HG03442 (cell line): ENCODE results near the gene DMRTA1.
"Not testable (repeated sequence)": the region's sequence is repeated elsewhere in the genome, so short reads cannot be mapped to it uniquely, and the experiment has no call there.

Experiments used
- ATAC-seq: cut with Tn5 transposase; IDR thresholded peaks from one replicate; pipeline ENCODE4 v1.9.1; 2021; ENCODE audit warnings: mild to moderate bottlenecking, moderate library complexity; ENCODE audit not compliant: unreplicated experiment

Gene DMRTA1, protein sequence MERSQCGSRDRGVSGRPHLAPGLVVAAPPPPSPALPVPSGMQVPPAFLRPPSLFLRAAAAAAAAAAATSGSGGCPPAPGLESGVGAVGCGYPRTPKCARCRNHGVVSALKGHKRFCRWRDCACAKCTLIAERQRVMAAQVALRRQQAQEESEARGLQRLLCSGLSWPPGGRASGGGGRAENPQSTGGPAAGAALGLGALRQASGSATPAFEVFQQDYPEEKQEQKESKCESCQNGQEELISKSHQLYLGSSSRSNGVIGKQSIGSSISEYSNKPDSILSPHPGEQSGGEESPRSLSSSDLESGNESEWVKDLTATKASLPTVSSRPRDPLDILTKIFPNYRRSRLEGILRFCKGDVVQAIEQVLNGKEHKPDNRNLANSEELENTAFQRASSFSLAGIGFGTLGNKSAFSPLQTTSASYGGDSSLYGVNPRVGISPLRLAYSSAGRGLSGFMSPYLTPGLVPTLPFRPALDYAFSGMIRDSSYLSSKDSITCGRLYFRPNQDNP

DNA sequence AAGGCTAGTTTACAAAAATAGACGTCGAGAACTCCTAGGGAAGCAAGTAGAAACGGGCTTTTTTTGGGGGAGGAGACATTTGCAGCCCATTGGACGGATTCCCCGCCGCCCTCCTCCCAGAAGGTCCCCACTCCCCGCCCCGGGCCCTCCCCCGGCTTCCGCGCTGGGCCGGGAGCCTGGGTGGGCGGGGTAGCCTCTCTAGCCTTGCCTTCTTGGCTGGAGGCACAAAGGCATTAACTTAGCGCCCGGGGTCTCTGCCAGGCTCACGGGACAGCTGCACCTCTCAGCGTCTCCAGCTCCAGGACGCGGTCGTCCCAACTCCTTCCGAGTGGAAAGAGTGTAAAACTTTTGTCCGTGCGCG, at the start of gene DMRTA1:
Gene DMRTA1, plus strand, starts transcription at position 236 of the 361 bp plus-strand sequence. CDS start 242 bp downstream, outside the sequence.
- ATAC-seq = peak; percentile 18

DNA sequence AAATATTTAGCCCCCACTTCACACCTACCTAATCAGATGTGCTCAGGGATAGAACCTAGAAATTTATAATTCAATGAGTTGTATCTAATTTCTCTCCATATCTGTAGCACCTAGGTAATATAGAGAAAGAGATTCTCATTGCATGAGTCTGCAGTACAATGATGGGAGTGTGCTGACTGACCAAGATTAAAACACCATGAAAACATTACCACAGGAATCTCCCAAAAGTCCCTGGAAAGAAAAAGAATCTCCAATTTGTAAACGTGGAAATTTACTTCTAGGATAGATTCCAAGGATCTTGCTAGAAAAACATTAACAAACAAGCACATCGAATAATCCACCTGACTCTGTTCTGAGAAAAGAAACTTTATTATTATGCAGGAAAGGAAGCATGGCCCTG, 45.0 kb upstream of the DMRTA1 start:
- no peak for ATAC-seq

DNA sequence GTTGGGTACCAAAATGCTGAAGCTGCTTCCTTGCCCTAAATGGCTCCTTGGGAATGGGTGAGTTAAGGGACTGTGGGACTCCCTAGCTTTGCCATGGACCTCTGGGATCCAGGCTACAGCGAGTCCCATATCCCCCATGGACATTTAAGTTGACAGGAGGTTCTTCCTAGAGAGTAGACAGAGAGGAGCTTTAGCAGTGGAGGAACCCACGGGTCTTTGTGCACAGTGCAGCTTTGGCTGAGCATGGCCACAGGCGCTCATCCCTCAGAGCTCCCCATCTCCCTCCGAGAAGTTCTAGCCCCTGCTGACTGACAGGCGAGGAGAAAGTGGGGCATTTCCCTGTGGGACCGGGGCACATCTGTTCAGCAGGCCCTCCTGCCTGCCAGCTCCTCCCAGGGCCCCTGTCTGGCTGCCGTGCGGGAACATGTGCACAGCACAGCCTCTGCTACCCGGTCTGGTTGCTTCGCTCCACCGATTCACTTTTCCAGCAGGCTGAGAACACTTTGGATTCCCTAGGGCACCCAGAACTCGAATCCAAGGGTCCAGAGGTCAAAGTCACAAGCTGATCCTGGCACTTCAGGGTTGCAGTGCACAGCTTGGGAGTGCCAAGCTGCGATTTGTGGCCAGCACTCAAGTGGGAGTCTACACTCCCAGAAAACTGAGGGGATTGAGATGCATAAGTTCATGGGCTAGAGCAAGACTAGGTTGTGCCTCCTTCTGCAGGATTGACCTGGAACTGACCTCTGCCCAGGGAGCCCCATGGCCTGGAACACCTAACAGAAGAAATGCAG, 40.6 kb upstream of the DMRTA1 start:
- no peak for ATAC-seq

DNA sequence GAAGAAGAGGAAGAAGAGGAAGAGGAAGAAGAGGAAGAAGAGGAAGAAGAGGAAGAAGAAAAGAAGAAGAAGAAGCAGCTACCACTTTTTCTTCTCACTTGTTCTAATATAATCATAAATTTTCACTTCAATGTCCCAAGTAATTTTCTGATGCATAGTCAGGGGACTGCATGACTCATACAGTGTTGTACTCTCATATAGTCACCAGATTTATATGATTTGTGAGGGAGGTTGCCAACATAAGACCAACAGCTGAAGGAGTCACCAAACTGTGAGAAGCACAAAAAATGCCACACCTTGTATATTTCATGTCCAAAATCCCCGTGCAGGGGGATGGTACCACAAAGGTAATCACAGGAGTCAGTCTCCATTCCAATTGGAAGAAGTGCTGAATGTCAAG, 32.7 kb upstream of the DMRTA1 start:
- no peak for ATAC-seq

DNA sequence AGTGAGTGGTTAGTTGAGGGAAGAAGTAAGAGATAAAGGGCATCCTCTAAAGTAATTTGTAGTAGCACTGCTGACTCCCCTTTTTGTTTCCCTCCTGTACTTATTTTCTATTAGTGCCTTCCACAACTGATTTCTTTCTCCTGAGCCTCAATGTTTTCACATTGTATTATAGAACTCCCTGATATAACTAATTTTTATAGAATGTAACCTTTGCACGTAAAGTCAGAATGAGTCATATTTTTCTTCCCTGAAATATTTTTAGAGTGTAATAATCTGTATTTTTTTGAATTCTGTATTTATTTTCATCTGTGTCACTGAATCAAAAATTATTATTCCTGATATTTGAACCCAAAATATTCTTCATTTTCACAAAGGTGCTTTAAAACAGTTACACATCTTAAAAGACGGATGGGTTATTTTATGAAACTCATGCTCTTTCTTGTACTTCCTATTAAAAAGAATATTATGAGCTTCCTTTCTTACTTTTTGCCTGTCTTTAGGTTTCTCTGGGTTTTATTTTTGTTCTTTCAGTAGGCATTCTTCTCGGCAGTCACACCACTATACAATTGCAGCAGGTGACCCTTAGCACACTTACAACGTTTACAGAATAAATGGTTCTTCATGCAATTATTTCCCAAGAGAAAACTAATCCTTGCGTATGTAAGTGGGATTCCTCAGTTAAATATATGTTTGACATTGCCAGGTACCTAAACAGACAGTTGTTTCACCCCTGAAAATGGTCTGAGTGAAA, 30.5 kb upstream of the DMRTA1 start:
- ATAC-seq = no peak

DNA sequence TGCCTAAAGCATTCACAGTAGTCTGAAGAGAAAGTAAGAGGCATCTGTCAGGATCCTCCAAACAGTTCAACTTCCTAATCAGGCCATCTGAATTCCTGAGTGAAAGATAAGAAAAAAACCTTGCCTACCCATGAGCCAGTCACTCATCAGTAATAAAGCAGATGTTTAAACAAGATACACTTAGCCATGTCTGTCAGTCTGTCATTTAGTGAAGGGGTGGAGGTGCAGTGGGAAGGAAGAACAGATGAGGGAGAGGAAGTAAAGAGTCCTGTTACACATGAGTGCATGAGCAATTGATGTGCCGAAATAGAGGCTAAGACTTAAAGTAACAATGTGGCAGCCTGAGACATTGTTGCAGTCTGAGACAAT, 29.9 kb upstream of the DMRTA1 start:
- no peak for ATAC-seq

DNA sequence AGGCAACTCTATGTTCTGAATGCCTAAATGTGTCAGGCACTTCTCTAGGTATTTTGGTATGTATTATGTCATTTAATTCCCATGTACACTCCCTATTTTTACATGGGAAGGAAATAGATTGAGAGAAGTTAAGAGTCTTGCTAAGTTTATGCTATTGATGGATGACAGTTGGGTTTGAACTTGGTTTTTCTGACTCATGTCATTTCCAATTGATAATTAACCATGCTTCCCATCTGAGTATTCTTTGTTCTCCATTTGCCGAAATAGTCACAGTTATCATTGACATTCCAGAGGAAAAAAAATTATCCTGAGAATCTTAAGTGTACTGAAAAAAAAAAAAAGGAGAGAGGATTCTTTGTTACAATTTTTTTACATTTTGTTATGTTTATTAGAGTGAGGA, 23.1 kb upstream of the DMRTA1 start:
- ATAC-seq = no peak

DNA sequence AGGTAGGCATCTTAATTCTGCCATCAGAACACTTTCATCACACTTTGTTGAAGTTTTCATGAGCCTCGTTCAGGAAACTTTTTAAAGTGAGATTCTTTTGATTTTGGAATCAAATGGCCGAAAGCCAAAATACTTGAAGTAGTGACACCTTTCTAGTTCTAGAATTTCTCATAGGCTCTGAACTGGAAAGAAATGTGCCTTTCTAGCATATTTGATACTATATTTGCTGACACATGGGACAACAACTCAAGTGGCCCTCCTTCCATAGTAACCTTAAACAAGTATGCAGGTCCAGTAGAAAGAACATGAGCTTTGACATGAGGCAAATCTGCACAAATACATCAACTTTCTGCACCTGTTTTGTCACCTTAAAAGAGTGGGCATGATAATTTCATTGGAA, 22.0 kb upstream of the DMRTA1 start:
- no peak for ATAC-seq

DNA sequence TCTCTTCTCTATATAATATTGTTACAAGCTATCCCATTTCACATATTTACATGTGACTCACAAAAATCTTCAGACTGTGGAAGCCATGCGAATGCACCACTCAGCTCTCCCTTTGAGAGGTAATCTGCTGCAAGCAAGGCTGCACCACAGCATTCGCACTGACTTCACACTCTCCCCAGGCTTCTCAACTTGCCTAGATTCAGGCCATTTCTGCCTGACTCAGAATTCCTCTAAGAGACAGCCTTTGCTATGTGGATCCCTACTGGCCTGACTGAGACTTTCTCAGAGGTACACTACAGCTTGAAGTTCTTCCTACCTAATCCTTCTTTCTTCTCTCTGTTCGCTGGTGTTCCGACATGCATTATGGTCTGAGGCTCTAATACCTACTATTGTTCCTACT, 21.1 kb upstream of the DMRTA1 start:
- ATAC-seq = no peak

DNA sequence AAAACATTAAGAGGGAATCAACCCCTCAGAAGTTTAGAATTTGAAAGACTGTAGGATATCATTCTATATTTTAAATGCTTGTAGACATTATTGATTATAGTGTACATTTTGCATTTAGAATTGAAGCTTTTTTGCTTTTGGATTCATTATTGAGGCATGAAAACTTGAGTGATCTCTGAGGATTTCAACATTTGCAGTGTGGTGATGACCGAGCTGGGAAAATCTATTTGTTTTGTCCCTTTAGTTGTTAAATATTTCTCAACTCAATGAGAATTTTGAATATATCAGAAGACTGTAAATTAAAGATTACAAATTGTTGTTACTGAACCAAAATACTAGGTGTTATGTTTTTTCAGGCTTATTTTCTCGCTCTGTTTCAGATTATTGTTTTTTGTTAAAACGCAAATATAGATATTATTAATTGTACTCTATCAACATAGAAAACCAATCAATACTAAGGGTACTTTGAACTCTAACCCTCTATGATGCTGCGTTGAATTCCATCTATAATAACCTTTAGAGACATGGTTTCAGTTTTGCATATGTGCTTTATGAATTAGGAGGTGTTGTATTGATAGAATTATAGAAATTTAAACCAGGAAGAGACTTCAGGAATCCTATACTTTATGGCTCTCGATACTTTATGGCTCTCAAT, 19.3 kb upstream of the DMRTA1 start:
- no peak for ATAC-seq

DNA sequence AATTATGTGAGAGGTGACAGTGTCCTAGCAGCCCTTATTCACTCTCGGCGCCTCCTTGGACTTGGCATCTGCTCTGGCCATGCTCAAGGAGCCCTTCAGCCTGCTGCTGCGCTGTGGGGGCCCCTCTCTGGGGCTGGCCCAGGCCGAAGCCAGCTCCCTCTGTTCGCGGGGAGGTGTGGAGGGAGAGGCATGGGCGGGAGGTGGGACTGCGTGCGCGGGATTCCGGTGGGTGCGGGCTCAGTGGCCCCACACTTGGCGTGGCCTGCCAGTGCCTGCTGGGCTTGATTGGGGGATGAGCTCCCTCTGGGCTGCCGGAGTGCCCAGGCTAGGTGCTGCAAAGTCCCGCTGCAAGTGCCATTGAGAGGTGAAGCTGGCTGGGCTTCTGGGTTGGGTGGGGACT, 12.9 kb upstream of the DMRTA1 start:
- ATAC-seq = no peak

DNA sequence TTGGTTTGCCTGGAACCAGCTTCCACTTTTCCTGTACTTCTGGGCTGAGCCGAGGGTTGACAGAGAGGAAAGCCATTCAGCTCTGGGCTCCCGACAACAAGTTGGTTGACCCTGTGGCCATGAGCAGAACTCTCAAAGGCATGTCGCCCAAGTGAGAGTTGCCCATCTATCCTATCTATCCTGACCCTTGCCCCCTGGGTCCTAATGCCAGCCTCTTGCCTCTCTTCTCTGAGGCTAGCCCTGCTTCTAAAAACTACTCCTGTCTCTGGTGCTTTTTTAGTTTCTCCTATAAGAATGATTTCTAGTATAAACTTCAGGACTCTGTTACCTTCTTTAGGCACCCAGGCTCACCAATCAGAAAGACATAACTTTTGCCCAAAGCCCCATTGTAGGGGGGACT, 11.4 kb upstream of the DMRTA1 start:
- ATAC-seq = not testable (repeated sequence)

DNA sequence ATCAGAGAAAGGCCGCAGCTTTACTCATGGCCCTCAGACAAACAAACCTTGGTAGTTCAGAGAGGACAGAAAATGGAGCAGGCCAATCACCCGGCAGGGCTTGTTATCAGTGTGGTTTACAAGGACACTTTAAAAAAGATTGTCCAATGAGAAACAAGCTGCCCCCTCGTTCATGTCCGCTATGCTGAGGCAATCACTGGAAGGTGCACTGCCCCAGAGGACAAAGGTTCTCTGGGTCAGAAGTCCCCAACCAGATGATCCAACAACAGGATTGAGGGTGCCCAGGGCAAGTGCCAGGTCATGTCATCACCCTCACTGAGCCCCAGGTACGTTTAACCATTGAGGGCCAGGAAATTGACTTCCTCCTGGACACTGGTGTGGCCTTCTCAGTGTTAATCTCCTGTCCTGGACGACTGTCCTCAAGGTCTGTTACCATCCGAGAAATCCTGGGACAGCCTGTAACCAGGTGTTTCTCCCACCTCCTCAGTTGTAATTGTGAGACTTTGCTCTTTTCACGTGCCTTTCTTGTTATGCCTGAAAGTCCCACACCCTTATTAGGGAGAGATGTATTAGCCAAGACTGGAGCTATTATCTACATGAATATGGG, 9.1 kb upstream of the DMRTA1 start:
- ATAC-seq = not testable (repeated sequence)

DNA sequence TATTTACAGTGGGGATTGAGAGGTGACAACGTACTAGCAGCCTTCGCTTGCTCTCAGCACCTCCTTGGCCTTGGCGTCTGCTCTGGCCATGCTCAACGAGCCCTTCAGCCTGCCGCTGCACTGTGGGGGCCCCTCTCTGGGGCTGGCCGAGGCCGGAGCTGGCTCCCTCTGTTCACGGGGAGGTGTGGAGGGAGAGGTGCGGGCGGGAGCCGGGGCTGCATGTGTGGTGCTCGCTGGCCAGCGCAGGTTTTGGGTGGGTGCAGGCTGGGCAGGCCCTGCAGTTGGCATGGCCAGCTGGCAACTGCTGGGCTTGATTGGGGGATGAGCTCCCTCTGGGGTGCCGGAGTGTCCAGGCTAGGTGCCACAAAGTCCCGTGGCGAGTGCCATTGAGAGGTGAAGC, 5.8 kb upstream of the DMRTA1 start:
- no peak for ATAC-seq

DNA sequence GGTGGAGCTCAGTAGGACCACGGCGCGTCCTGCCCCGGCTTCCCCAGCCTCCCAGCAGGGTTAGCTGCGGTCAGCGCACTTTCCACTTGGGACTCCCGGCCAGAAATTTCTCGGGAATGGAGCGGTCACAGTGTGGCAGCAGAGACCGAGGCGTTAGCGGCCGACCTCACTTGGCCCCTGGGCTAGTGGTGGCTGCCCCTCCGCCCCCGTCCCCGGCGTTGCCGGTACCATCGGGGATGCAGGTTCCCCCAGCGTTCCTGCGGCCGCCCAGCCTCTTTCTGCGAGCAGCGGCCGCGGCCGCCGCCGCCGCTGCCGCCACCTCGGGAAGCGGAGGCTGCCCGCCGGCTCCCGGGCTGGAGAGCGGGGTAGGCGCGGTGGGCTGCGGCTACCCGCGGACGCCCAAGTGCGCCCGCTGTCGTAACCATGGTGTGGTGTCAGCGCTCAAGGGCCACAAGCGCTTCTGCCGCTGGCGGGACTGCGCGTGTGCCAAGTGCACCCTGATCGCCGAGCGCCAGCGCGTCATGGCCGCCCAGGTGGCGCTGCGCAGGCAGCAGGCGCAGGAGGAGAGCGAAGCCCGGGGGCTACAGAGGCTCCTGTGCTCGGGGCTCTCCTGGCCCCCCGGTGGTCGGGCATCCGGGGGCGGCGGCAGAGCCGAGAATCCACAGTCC, 460 bp downstream of the DMRTA1 start:
- ATAC-seq = peak; percentile 83

DNA sequence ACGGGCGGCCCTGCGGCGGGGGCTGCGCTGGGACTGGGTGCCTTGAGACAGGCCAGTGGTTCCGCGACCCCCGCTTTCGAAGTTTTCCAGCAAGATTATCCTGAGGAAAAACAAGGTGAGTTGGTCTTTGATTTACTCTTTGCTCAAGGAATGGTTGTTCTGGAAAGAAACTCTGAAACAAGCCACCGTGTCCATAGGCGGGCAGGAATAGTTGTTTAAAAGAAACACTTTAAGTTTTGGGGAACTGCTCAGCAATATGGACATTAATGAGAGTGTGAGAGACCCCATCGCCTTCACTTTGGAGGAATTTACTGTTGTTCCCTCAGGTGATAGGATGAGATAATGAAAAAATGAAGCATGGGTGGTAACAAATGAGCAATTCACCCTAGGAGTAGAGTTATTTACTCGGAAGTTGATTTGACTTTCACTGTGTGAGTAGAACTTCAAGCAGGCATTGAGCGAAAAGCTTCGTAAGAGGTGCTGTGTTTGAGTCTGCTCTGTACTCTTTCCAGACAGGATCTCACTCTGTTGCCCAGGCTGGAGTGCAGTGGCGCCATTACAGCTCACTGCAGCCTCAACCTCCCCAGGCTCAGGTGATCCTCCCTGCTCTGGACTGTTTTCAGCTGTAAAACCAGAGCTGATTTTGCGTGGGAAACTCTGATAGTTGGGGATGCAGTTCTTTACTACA, 1.1 kb downstream of the DMRTA1 start:
- ATAC-seq = no peak

DNA sequence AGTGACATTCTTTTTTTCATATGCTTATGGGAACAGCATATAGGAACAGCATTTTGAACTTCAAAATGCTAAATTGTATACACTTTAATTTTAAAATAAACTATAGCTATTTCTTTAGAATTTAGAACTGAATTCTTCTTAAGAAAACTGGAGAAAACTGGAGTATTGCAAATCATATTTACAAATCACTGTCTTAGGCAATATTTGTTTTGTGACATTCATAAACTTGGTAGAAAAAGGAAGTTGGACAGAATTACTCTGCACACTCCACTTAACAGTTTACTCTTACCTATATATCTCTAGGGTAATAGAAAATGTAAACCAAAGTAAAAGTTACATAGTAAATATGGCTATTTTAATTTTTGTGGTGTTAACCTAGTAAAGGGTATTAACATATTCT, 3.1 kb downstream of the DMRTA1 start:
- ATAC-seq = no peak

DNA sequence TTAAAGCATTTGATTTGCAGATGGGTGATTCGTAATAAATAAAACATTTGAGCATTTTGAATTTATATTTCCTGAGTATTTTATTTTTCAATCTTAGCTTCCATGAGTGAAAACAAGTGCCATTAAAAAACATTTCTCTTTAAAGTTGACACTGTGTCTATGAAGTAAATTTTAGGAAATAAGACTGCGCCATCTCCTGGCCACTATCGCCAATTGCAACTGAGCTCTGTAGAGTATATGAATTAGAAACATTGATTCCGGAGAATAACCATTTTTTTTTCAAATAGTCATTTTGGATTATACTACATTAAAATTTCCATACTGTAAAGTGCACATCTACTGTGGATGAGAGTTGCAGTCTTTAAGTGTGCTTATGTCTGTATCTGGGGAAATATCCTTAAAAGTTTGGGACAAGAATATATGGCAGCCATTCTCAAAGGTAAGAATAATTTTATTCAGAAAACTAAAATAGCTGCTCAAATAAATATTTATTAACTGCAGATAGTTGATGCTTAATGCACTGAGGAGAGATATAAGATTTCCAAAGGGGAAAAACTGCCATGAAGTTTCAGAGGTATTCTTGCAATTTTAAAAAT, 5.9 kb downstream of the DMRTA1 start:
- ATAC-seq = peak; percentile 64

DNA sequence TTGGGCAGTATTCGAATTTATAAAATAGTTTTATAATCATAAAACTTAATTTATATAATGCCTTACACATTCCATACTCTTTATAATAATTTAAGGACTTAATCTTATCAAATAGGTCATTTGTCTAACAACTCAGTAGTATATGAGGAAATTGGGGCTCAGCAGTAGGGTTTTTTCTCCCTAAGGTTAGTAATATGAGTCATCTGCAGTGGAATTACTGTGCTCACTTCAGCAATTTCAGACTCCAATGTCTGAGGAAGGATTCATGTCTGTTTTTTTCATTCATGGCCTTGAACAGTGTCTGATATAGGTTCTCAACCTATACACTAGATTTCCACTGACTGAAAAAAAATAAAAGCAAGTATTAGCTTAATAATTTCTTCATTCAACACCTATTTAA, 7.4 kb downstream of the DMRTA1 start:
- ATAC-seq = no peak
